GM12878 (cell line): ENCODE results near the gene NME7. TPM values are rescaled to one million over a fixed set of nuclear protein-coding genes. Genes with fewer than 3 reads are reported as not detected.

Experiments used
- BCLAF1 ChIP-seq: fragments of 450-650 bp; IDR thresholded peaks from 2 replicates; pipeline ENCODE4 v1.6.1; 2017; ENCODE audit warnings: antibody characterized with exemption, mild to moderate bottlenecking, moderate library complexity
- CUX1 ChIP-seq: IDR thresholded peaks from 2 replicates; pipeline ENCODE4 v1.6.1; 2012; ENCODE audit warnings: improper control_type of control experiment, low read depth, low read length; ENCODE audit not compliant: insufficient replicate concordance
- EED ChIP-seq: sonication (generic); IDR thresholded peaks from 2 replicates; pipeline ENCODE4 v1.6.1; 2016; ENCODE audit warnings: antibody characterized with exemption, low read depth
- FOS ChIP-seq: IDR thresholded peaks from 3 replicates; pipeline ENCODE4 v1.6.1; 2011; ENCODE audit warnings: borderline replicate concordance; ENCODE audit not compliant: insufficient read length; ENCODE audit errors: extremely low read depth
- IRF4 ChIP-seq: IDR thresholded peaks from 2 replicates; pipeline ENCODE4 v1.6.1; 2011; ENCODE audit warnings: low read depth, low read length
- MTA2 ChIP-seq: fragments of 450-650 bp; IDR thresholded peaks from 2 replicates; pipeline ENCODE4 v1.6.1; 2016; ENCODE audit warnings: low read depth, mild to moderate bottlenecking, moderate library complexity
- POLR2AphosphoS5 ChIP-seq: IDR thresholded peaks from 2 replicates; pipeline ENCODE4 v1.6.1; 2011; ENCODE audit warnings: mild to moderate bottlenecking, low read length, inconsistent platforms
- RAD51 ChIP-seq: fragments of 450-650 bp; IDR thresholded peaks from 2 replicates; pipeline ENCODE4 v1.6.1; 2016; ENCODE audit warnings: moderate library complexity, mild to moderate bottlenecking, inconsistent platforms
- SP1 ChIP-seq: IDR thresholded peaks from one replicate; pipeline ENCODE4 v1.6.1; 2011; ENCODE audit warnings: low read depth, low read length
- SREBF1 ChIP-seq: IDR thresholded peaks from 2 replicates; pipeline ENCODE4 v1.6.1; 2012; ENCODE audit warnings: mild to moderate bottlenecking, low read length
- STAT3 ChIP-seq: IDR thresholded peaks from 2 replicates; pipeline ENCODE4 v1.6.1; 2011; ENCODE audit warnings: low read depth, low read length, improper control_type of control experiment
- YY1 ChIP-seq: IDR thresholded peaks from 2 replicates; pipeline ENCODE4 v1.6.1; 2011; ENCODE audit warnings: low read depth, mild to moderate bottlenecking, low read length
- ZBTB40 ChIP-seq: fragments of 450-650 bp; IDR thresholded peaks from 2 replicates; pipeline ENCODE4 v1.6.1; 2016; ENCODE audit warnings: mild to moderate bottlenecking, moderate library complexity, borderline replicate concordance
- ZNF24 ChIP-seq: fragments of 450-650 bp; IDR thresholded peaks from 2 replicates; pipeline ENCODE4 v1.6.1; 2017; ENCODE audit warnings: antibody characterized with exemption, mild to moderate bottlenecking
- polyA plus RNA-seq, 11 experiments: library from polyadenylated mRNA; depleted of rRNA in 4 of 11; unstranded in 6 of 11; stranded (reverse) in 5 of 11; fragments of >200 nt; fragmentation: Nextera tagmentation in 4 of 11; fragmentation: Illumina TruSeq in 1 of 11; extraction: Ambion mirVana in 4 of 11; extraction: Trizol in 1 of 11; gene quantifications; 1 replicate in 1 of 11; 2 replicates in 10 of 11; pipeline versions ENCODE4 v1.2.1 to v1.2.3, GENCODE V29; 2011 to 2016; ENCODE audit warnings: inconsistent platforms in 2 of 11, missing spikeins in 2 of 11, low read depth in 1 of 11
- total RNA-seq, 4 experiments: library from RNA; depleted of rRNA in 3 of 4; stranded (reverse); fragments of >200 nt in 3 of 4; fragmentation: Illumina TruSeq in 1 of 4; extraction: Trizol in 1 of 4; gene quantifications; 2 replicates each; pipeline versions ENCODE4 v1.2.1 to v1.2.3, GENCODE V29; 2013 to 2021
- TF ChIP-seq, protein P1 (sequence below), 3 experiments: IDR thresholded peaks in 2 of 3; conservative IDR thresholded peaks in 1 of 3; 2 replicates each; pipeline ENCODE4 v1.5.1; 2011; ENCODE audit warnings: low read depth in 3 of 3, low read length in 3 of 3, mild to moderate bottlenecking in 3 of 3, control low read depth in 2 of 3, moderate library complexity in 2 of 3, inconsistent platforms in 1 of 3, mixed read lengths in 1 of 3; ENCODE audit not compliant: control insufficient read depth in 2 of 3, insufficient read depth in 1 of 3; ENCODE audit errors: extremely low read depth in 1 of 3

Gene NME7
- total and polyA plus RNA-seq, 10 of the 15 experiments (the other 5 are each of a cell fraction or from before 2014, with no cell fraction given): 1.5 to 15.6 (median 7.2) TPM

GRCh38 chr1:169115891-169116585 lies 251.6 kb downstream of the NME7 start (continued):
- no peak for TF ChIP-seq ZBTB40
- no peak for TF ChIP-seq POLR2AphosphoS5
- TF ChIP-seq ZNF24: no peak
- peak; percentile 49; the same call in 1 of the 2 replicates for TF ChIP-seq EED
- TF ChIP-seq SP1: no peak
- no peak for TF ChIP-seq CUX1
- no peak for TF ChIP-seq BCLAF1
- no peak for TF ChIP-seq SREBF1
- TF ChIP-seq RAD51: peak; percentile 50; the same call in 1 of the 2 replicates
- TF ChIP-seq YY1: peak; percentile 76
- TF ChIP-seq STAT3: no peak
- TF ChIP-seq FOS: no peak
- peak; percentile 48; the same call in 1 of the 2 replicates for TF ChIP-seq IRF4
- TF ChIP-seq, protein P1, sequence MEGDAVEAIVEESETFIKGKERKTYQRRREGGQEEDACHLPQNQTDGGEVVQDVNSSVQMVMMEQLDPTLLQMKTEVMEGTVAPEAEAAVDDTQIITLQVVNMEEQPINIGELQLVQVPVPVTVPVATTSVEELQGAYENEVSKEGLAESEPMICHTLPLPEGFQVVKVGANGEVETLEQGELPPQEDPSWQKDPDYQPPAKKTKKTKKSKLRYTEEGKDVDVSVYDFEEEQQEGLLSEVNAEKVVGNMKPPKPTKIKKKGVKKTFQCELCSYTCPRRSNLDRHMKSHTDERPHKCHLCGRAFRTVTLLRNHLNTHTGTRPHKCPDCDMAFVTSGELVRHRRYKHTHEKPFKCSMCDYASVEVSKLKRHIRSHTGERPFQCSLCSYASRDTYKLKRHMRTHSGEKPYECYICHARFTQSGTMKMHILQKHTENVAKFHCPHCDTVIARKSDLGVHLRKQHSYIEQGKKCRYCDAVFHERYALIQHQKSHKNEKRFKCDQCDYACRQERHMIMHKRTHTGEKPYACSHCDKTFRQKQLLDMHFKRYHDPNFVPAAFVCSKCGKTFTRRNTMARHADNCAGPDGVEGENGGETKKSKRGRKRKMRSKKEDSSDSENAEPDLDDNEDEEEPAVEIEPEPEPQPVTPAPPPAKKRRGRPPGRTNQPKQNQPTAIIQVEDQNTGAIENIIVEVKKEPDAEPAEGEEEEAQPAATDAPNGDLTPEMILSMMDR (IDR thresholded peaks at IDR 0.05 in 2 of 3, conservative IDR thresholded peaks at IDR 0.05 in 1 of 3; ENCODE audit: control insufficient read depth in 2 of 3, extremely low read depth in 1 of 3, insufficient read depth in 1 of 3, low read depth in 3 of 3, low read length in 3 of 3): no peak
- peak; percentile 73 for TF ChIP-seq MTA2
